Measurements from ENCODE around the gene RMND5B.
A peak's percentile ranks its signal among the peaks of the same experiment; 100 is the strongest.

The RMND5B gene

GRCh38 chr5:178136990-178137389 lies 6.2 kb downstream of the RMND5B start:
- no peak for DNase-seq

GRCh38 chr5:178137991-178138390 lies 7.2 kb downstream of the RMND5B start:
- DNase-seq, result no peak

- no peak for DNase-seq
Observed at GRCh38 chr5:178141550-178141949, 10.7 kb downstream of the RMND5B start.

- no peak for DNase-seq
Observed at GRCh38 chr5:178142642-178143041, 11.8 kb downstream of the RMND5B start.

GRCh38 chr5:178143246-178143645 lies 12.4 kb downstream of the RMND5B start:
- no peak for DNase-seq

GRCh38 chr5:178143901-178144300 lies 13.1 kb downstream of the RMND5B start:
- no peak for DNase-seq

GRCh38 chr5:178145965-178146820 lies 15.4 kb downstream of the RMND5B start:
- DNase-seq, result peak; percentile 73

- no peak for DNase-seq
Observed at GRCh38 chr5:178147406-178147805, 16.6 kb downstream of the RMND5B start.

- no peak for DNase-seq
Observed at GRCh38 chr5:178149199-178149932, 18.6 kb downstream of the RMND5B start.

- DNase-seq, result no peak
Observed at GRCh38 chr5:178150977-178151734, 20.3 kb downstream of the RMND5B start.

GRCh38 chr5:178152491-178153444 lies 22.0 kb downstream of the RMND5B start:
- no peak for DNase-seq

- DNase-seq, result peak; percentile 99
Observed at GRCh38 chr5:178153530-178154340, 22.9 kb downstream of the RMND5B start, which contains the start of gene NHP2. Gene NHP2 (minus strand): TSS chr5:178153885. CDS start chr5:178153817, 68 bp downstream.

GRCh38 chr5:178155065-178155464 lies 24.3 kb downstream of the RMND5B start:
- no peak for DNase-seq

GRCh38 chr5:178160176-178160575 lies 29.4 kb downstream of the RMND5B start:
- no peak for DNase-seq

GRCh38 chr5:178162481-178162880 lies 31.7 kb downstream of the RMND5B start:
- DNase-seq, result no peak

- DNase-seq, result peak; percentile 93
Observed at GRCh38 chr5:178163772-178164735, 33.2 kb downstream of the RMND5B start.

GRCh38 chr5:178165581-178165980 lies 34.8 kb downstream of the RMND5B start:
- no peak for DNase-seq

GRCh38 chr5:178170455-178170854 lies 39.6 kb downstream of the RMND5B start:
- DNase-seq, result no peak

- DNase-seq, result no peak
Observed at GRCh38 chr5:178174456-178174855, 43.6 kb downstream of the RMND5B start.

- no peak for DNase-seq
Observed at GRCh38 chr5:178176791-178177190, 46.0 kb downstream of the RMND5B start.

Data from stimulated activated CD4-positive, alpha-beta T cell treated with anti-CD3 and anti-CD28 coated beads, Interleukin-4, amount 100 ng/mL, for 24 hours (primary cell).